Myocyte (in vitro differentiated cells): ENCODE data around the gene SUMF1. TPM values are rescaled to one million over a fixed set of nuclear protein-coding genes. Genes with fewer than 3 reads are reported as not detected.
A peak's percentile ranks its signal among the peaks of the same experiment; 100 is the strongest.

Experiments
- DNase-seq: peaks from one replicate; pipeline ENCODE4 v3.0.0-alpha.2; 2012; ENCODE audit warnings: low read depth
- total RNA-seq: library from RNA; depleted of rRNA; stranded (reverse); fragments of >200 nt; gene quantifications from 2 replicates; pipeline ENCODE4 v1.2.3, GENCODE V29; 2014

Gene SUMF1
- total RNA-seq, 1 donor from 2014 or later, result 40.3 TPM

DNA sequence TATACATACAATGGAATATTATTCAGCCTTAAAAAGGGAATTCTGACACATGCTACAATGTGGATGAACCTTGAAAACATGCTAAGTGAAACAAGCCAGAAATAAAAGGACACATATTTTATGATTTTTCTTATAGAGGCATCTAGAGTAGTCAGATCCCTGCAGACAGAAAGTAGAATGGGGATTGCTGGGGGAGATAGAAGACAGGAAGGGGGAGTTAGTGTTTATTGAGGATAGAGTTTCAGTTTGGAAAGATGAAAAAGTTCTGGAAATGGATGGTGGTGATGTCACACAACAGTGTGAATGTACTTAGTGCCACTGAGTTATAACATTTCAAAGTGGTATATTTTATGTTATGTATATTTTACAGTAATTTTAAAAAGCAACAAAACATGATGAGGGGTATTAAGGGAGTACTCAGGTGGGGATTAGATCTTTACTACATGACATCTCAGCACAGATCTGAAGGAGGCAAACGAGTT, 30.8 kb upstream of the SUMF1 start:
- no peak for DNase-seq

DNA sequence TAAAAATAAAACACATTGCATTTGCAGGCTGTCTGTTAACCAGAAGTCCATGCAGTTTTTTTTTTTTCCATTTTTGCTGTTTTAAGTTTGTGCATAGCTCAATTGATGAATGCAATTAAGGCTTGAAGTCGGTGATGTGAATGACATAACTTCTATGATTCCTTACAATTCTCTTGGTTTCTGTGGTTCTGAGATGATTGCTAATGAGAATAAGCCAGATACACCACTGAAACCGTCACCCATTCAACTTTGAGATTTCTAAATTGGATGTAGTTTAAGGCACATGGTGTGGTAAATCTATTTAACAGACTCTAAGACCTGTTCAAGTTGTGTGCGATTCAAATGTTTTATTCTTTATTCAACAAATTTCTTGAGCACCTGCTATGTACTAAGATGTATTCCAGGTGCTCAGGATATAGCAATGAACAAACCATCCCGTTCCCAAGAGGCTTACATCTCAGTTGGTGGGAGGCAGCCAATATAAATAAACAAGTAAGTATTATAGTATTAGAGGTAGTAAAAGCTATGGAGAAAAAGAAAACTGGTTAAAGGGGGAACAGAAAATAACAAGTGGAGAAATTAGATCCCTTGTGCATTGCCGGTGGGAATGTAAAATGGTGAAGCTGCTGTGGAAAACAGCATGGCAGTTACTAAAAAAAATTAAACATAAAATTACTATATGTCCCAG, 30.1 kb upstream of the SUMF1 start:
- no peak for DNase-seq

DNA sequence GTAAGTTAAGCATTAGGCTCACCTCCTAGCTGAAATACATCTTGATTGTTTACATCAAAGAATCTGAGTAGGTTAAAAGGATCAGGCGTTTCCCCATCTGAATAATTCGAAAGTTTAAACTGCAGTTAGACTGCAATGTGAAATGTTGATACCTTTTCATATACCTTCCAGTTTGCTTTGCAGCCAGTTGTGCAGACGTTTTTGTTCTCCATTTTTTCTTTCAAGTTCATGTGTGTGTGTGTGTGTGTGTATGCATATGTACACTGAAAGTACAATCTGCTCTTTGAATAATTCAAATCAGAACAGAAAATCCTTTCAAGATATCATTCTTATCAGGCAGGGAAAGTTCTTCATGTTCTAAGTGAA, 29.0 kb upstream of the SUMF1 start:
- DNase-seq, result no peak

DNA sequence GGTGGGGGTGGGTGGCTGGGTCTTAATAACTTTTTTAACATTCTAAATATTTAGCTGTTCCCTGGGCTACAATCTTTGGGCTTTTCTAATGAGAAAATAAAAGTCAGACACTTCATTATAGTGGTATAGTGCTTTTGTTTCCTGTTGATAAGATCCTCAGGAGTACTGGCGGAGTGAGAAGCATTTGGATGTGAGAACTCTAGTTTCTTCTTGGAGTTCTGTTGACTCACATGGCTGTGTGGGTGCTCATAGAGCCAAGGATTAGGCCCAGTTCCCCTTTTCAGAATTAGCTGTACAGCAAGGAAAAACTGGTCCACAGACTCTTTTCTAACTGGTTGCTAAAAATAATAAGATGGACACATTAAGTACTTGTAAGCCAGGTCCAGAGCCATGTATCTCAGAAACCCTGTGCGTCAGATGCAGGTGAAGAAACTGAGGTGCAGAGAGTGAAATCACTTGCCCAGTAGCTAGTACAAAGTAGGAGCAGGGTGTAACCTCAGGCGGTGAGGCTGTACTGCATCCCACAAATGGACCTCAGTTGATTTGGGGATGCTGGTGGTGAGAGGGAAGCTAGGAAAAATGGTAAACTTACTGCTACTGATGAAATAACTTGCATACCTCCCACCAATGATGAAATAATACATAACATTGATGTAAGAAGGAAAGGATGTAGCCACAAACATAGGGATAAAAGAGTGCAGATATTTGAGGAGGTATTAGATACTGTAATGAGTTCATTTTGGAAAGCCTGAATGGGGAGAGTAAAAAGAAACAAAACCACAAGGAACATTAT, 28.4 kb upstream of the SUMF1 start:
- no peak for DNase-seq

DNA sequence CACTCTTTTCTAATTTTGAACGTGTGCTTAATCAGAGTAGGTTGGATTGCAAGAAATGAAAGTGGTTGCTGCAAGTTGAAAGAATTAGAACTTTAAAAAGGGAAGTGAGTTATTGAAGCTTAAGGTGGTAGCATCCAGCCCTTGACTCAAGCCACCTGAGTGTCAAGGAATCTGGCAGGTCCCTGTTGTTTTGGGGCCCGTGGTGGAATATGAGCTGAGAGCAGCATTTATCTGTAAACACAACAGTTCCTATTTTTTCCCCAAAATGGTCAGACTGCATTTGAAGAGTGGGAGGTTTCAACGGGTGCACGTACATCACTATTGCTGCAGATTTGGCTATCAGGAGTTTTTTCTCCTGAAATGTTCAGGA, 27.8 kb upstream of the SUMF1 start:
- DNase-seq, result no peak

DNA sequence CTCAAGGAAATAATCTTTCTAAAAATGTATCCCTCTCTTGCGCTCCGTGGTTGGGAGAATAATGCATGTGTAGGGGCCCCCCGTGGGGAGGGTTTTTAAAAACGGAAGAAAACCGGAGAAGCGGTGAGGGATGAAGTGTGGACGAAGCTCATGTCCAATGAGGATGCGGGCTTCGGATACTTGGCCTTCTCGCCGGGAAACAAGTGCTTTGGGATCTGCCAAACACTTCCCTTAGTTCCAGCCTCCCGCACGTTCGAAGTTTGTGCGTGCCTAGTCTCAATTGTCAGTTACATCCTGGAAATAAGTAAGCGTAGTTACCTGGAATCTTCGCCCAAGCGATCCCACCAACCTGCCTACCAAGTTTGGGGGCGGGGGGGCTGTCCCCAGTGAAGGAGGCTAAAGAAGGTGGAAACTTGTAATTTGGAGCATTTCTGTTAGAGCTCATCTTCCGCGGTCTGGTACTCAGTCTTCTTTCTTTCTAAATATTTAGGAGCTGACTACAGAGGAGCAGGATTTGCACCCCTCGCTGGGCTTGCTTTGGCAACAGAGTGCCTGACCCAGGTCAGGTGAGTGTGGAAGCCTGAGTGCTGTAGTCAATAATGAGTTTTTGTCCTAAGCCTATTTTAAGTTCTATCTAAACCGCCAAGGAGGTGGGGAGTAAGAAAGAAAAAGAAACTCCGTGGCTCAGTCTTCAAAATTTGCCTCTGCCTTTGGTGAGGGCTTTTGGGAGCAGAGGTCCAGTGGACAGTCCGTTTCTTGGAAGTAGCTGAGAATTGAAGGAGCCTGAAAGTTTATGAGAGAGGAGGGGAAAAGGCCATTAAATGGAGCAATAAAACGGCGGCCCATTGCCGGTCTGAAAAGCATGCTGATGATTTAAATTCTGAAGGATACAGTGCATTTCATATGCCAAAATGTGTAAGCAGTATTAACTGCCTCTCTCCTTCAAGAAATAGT, 27.1 kb upstream of the SUMF1 start:
- peak; percentile 30 for DNase-seq

DNA sequence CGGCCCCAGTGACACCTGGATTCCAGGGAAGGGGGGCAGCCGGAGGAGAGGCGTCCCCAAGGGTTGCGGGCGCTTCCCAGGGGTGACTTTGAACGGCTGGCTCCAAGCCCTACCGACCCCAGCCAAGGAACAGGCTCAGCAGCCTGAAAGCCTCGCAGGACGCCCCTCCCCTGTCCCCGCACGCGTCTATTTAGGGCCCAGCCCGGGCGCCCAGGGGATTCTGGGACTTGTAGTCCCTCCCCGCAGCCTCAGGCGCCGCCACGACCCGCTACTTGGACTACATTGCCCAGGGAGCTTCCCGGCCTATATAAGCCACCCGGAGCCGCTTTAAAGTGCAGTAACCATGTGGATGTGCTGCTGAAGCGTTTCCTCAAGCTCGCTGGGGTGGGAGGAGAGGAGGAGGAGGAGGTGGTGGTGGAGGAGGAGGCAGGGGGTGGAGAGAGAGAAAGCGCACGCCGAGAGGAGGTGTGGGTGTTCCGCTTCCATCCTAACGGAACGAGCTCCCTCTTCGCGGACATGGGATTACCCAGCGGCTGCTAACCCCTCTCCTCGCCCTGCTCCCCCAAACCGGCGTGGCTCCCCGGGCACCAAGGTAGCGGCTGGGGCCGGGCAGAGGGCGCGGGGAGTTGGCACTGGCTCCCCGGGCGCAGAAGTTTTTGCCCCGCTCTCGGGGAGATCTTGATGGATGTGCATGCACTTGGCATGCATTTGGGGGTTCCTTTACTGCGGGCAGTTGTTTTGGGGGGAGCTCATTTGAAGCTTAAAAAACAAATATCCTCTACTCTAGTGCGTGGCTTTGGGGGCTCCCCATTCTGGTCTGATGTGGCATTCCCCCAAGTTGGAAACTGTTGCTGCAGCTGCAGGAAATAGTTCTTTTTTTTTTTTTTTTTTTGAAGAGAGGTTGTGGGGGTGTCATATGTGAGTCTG, 26.2 kb upstream of the SUMF1 start, which contains the start of gene ITPR1:
TSS of gene ITPR1 (plus strand) at position 335 of the 927 bp plus-strand sequence. CDS start 23,144 bp downstream, outside the sequence.
- DNase-seq, result peak; percentile 99

DNA sequence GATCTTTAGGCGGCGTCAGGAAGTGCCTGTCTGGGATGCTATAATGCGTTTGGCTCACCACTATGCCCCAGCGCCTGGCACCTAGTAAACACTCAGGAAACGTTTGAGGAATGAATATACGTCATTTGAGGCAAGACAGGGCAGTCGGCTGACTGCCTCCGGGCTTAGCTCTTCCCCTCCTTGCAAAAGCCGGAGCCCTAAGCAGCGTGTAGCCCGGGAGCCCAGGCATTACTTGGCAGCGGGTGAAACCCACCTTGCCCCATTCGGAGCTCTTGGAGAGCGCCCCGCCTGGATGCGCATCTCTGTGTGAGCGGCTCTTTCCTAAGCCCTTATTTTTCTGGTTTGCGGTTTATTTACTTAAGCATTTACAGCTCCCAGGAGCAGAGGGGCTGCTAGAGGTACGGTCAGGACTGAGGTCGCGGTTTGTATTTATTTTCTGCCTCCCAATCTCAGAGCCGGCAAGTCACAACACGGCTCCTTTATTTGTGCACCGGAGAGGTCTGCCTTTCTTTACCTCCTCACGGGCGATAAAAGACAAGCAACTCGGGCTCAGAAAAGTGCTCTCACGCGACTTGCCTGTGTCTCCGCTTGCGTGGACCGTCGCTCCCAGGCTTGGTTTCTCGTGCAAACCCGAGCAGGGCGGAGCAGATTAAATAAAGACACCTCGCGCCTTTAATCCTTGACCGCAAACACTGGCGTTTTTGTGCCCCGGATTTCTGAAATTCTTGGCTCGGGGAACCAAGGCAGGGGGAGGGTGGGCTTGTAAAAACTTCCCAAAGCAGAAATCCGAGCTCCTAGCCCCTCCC, 25.3 kb upstream of the SUMF1 start:
- peak; percentile 85 for DNase-seq

DNA sequence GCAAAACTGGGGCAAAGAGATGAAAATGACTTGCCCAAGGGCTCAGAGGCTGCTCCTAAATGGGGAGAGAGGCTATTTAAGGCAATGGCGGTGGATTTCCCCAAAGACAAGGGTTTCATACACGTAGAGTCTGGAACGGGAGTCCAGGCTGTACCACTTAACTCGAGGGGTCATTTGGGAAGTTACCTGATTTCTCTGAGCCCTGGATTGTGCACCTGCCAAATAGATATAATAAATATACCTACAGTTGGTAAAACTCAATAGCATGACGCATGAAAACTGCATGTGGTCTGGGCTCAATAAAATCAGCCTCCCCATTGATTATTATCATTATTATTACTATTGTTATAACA, 24.8 kb upstream of the SUMF1 start:
- DNase-seq, result no peak

DNA sequence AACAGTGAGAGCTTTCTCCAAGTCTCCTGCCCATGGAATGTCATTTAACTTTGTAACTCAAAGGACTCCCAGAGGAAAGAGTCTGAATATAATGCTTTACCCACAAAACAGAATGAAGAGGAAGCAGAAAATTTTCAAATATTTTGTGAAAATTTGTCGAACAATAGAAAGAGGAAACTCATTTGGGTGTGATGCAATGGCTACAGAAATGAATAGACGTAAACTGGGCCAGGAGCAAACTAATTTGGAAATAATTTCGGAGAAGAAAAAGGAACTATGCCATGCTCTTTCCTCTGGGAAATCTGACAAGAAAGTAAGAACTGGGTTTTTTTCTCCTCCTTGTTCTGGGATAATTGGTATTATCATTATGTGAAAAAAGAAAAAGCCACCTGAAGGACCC, 11.2 kb upstream of the SUMF1 start:
- no peak for DNase-seq

DNA sequence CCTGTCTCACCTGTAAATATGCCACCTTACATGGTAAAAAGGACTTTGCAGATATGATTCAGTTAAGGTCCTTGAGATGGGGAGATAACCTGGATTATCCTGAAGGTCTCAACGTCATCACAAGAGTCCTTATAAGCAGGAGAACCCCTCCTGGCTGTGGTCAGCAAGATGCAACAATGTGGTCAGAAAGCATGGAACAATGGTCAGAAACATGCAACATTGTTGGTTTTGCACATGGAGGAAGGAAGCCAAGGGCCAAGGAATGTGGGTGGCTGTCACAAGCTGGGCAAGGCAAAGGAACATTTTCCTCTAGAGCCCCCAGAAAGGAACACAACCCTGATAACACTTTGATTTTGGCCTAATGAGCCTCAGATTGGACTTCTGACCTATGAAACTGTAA, 9.4 kb upstream of the SUMF1 start:
- no peak for DNase-seq

DNA sequence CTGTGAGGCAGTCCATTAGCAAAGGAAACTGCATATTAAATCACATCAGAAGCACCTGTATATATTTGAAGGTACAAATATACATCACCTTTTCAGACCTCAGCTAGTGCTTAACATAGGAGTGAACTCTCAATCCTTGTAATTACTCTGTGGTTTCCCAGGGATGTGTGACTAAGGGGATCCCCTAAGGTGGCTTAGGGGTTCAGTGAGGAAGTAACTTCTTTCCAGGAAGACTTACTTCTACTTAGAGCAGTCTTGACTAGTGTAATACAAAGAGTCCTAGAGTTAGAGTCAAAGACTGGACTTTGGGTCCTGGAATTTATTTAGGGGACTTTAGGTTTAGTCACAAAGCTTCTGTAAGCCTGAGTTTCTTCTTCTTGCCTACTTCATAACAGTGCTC, 8.7 kb upstream of the SUMF1 start:
- no peak for DNase-seq

DNA sequence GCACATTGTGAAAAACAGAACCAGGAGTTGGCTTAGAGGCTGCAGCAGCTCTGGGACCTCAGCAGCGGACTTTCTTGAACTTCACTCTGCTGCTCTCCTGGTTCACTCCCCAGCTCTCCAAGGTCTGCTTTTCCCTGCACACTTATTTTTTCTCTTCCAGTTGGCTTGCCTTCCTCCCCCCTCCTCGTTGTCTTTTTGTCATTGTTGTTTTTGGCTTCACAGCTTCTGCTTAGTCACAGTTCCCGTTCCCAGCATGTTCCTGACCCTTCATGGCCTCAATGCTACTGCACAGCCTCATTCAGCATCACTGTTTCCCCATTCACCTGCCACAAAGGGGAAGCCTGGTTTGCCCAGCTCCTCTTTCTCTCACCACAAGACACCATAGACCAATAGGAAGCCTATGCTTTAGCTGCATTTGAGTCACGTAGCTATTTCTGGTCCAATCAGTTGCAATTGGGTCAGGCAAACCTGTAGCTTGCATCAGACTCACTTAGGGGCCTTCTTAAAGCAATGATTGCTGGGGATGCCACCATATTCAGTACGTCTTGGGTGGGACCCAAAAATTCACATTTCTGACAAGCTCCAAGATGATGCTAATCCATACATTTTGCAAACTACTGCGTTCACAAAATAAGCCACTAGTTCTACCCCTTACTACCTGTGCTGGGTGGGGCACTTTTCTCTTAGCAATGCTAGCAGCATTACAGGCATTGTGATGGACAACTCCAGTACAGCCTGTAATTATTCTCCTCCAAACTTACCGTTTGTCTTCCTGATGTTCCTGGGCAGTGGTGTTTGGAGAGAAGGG, 7.8 kb upstream of the SUMF1 start:
- DNase-seq, result peak; percentile 48

DNA sequence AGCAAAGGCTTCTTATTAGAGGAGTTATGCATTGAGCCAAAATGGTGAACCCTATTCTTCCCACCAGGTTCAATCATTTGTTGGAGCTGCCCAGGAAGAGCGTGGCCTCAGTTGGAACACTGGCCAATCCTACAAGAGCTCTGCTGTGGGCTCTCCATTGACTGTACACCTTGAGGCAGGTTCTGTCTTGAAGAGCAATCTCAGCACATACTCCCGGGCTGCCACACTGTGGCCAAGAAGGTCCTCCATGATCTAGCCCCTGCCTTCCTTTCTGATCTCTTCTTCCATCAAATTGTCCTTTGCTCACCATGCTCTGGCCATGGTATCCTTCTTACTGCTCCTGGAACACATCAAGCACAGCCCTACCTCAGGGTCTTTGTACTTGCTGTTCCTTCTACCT, 5.7 kb upstream of the SUMF1 start:
- DNase-seq, result no peak

DNA sequence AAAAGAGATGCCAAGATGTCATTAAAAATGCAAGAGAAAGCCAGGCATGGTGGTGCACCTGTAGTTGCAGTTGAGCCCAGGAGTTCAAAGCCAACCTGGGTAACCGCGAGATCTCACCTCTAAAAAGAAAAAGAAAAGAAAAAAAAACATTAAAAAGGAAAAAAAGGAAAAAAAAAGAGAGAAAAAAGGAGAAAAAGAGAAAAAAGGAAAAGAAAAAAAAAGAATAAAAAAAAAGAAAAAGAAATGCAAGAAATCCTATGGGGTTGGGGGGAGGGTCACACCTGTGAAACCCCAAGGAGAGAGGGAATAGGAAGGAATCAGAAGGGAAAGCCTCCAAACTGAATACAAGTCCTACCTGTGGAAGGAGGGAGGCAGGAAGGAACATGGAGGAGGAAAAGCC, 5.2 kb upstream of the SUMF1 start:
- no peak for DNase-seq

DNA sequence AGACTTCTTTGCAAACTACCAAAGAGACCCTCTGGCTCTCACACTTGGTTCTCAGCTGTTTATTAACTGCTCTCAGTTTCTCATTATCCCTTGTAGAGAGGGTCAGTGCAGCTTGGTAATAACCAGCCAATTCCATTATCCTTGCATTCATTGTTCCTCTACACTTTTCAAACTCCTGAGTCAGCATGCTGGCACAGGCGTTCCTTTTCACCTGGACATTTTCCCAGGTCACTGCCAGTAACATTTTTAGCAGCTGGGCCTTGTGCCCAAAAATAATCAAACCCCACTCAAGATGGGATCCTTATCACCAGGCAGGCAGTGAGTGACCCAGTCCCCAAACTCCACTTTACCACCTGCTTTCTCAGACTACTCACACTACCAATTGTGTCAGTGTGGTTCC, 4.8 kb upstream of the SUMF1 start:
- no peak for DNase-seq

DNA sequence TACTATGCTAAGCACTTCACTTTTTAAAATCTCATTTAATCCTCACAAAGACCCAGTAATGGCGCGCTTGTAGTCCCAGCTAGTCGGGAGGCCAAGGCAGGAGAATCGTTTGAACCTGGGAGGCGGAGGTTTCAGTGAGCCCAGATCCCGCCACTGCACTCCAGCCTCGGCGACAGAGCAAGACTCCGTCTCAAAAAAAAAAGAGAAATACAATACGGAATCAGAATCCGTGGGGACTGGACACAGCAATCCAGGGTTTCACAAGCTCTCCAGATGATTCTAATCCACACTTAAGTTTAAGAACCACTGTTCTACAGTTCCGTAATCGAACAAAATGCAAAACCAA, 426 bp upstream of the SUMF1 start:
- DNase-seq, result no peak

DNA sequence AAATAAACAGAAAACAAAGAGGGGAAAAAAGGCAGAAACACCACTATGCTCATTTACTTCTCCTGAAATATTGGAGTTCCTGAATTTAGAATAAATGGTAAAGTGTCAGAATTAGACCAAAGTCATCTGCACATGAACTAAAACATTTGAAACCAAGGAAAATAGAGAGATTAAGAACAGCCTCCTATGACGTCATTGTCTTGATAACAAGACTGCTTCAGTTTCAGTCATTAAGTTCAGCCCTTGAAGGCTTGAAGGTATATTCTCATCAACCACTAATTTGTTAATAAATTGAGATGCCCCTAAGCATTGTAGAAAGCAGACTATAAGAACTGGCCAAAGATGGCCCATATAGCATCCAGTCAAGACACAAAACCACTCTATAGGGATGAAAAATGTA, 2.5 kb downstream of the SUMF1 start:
- DNase-seq, result no peak
